Measurements from ENCODE around the gene CDYL.
A peak's percentile ranks its signal among the peaks of the same experiment; 100 is the strongest.

The CDYL gene, protein sequence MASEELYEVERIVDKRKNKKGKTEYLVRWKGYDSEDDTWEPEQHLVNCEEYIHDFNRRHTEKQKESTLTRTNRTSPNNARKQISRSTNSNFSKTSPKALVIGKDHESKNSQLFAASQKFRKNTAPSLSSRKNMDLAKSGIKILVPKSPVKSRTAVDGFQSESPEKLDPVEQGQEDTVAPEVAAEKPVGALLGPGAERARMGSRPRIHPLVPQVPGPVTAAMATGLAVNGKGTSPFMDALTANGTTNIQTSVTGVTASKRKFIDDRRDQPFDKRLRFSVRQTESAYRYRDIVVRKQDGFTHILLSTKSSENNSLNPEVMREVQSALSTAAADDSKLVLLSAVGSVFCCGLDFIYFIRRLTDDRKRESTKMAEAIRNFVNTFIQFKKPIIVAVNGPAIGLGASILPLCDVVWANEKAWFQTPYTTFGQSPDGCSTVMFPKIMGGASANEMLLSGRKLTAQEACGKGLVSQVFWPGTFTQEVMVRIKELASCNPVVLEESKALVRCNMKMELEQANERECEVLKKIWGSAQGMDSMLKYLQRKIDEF

DNA sequence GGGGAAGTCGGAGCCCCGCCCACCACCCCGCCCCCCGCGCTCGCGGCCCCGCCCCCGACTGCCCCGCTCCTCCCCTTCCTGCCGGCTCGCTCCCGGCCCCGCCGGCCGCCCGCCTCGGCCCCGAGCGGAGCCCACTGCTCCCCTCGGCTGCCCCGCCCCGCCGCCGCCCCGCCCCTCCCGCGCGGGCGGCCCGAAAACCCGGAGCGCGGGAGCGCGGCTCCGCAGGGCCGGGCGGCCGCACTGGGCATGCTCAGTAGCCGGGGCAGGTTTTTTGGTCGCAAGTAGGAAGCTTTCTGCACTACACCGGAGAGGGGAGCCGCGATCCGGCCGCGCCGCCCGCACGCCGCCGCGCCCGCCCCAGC, at the start of gene CDYL:
TSS of gene CDYL (plus strand) at position 274 of the 362 bp plus-strand sequence. CDS start 380 bp downstream, outside the sequence.
- DNase-seq, result peak; percentile 78

DNA sequence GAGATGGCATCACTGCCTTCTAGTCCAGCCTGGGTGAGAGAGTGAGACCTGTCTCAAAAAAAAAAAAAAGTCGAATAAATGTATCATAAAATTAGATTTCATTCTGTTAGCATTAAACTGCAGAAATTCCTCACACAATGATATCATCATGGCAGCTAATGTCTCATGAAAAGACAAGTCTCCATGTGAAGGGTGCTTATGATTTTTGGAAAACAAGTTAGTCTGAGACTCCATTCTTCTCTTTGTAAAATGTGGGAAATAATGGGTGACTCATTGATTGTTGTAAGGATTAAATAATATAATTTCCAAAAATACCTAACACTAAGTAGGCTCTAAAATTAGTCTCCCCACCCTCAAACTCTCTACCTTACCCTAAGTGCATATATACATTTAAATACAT, 49.6 kb upstream of the CDYL start:
- DNase-seq, result no peak

DNA sequence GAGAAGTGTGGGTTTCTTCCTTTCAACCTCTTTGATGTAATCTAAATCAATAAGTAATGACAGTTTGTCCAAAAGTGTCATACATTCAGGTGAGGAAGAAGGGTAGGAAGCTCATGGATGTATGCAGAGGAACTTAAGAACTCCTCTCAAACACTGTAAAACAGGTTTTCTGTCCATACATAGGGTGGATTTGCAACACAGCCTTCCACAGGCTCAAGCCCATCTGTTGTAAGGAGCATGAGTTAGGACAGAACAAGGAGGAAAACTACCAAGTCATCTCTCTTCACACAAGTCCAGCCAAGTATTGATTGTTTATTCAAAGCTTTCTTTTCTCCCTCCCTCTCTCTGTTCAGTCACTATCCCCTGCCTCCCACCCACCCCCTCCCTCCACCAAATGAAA, 49.0 kb upstream of the CDYL start:
- no peak for DNase-seq

DNA sequence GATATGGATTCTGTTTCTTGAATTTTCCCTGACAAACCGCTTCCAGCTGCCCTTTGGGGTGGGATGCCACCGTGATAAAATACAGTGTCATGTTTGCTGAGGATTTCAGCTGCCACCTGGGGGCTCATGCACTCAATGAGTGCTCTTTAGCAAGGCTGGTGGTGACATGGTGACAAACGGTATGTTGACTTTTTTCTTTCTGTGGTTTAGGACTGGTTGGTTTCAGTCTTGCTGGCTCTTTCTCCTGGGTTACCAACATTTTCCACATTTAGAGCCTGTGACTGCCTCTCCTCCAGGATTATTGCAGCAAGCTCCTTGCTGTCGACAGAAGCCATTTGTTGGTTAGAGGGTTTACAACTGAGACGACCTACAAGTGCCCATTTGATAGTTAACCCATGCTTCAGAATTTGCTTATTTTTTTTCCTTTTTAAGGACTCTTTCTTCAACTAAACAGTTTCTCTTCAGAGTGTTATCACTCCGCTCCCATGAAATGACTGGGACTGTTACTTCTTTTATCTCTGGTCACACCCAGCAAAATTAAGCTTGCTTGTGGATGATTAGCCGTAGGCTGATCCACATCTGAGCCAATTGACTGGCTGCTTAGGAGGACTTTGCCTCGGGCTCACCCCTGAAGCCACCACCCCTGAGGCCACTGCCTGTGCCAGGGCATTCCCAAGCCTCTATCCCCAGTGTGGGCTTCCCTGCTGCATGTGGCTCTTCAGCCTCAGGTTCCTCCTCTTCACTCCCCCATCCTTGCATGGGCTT, 48.4 kb upstream of the CDYL start:
- no peak for DNase-seq

DNA sequence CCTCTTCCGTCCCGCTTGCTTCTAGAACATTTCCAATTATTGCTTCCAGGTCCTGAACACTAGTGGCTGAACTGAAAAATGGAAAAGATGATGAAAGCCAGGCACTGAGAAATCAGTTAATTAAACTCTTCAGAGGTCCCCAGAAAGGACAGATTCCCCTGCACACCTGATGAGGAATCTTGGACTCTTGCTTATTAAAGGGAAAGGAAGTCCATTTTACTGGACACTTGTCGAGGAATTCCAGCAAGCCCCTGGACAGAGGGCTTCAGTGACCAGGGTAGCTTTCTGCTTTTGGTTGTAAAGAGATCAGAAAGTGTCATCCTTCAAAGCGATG, 47.8 kb upstream of the CDYL start:
- DNase-seq, result no peak

DNA sequence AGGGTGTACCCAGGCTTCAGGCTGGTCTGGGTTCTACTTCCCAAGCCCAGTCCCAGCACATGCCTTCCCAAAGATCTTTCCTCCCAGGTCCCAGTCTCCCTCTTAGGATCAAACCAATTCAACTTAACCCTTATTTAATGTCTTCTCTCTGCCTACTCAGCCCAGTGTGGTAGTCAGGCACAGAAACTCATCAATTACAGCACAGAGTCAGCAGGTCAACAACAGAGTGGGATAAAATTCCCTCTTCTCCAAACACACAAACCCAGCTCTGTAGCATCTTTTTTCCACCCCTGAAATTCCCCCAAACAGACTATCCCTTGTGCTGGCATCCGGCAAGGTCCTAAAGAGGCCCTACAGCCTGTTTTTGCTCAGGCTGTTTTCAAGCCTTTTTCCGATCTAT, 47.3 kb upstream of the CDYL start:
- no peak for DNase-seq

DNA sequence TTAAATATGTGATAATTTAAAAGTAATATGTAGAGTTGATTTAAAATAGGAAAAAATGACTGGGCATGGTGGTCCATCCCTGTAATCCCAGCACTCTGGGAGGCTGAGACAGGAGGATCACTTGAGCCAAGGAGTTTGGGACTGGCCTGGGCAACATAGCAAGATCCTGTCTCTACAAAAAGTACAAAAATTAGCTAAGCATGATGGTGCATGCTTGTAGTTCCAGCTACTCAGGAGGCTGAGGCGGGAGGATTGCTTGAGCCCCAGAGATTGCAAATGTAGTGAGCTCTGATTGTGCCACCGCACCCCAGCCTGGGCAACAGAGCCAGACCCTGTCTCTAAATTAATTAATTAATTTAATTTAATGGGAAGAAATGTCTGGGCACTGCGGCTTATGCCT, 44.2 kb upstream of the CDYL start:
- DNase-seq, result no peak

DNA sequence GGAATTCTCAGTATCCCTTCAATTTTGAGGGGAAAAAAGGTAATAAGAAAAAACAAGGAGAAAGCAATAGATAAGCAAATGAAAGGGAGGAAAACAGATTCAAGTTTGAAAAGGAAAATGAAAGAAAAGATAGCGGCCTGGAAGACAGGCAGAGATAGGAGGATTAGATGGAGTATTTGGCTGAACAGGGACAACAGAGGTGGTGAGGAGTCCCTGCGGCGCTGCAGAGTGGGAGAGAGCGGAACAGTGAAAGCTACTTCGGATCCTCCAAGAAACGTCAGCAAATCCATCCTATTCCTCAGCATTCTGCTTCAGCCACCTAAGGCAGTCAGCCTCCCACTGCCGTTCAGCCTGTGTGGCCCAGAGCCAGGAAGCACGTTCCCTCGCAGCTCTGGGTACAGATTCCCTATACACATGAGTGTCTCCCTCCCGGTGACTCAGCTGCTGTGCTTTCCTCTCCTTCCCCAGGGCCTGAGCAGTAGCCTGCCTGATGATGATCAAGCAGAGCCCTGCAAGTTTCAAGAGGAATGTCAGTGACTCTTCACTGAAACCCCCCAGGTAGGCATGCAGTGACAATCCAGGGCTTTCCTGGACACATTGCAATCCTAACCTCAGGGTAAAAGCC, 43.4 kb upstream of the CDYL start:
- DNase-seq, result peak; percentile 80

DNA sequence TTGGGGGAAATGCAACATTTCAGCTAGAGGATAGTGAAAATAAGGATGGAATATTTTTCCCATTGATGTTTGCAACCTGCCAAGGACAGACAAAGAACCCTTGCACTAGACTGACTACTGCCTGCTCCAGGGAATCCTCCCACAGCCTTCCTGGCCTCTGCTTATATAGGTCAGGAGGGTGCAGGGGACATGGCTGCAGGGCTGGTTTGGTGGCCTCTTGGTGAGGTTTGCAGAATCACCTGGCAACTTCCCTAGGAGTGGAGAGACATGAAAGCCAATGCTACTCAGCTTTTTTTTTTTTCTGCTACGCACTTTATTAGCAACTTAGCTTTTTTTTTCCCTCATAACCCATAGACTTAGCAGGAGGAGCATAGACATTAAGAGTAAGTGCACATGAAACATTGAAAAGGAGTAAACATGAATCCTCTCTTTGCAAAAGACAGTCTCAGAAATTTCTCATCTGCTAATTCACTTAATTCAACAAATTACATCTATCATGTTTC, 39.8 kb upstream of the CDYL start:
- DNase-seq, result no peak

DNA sequence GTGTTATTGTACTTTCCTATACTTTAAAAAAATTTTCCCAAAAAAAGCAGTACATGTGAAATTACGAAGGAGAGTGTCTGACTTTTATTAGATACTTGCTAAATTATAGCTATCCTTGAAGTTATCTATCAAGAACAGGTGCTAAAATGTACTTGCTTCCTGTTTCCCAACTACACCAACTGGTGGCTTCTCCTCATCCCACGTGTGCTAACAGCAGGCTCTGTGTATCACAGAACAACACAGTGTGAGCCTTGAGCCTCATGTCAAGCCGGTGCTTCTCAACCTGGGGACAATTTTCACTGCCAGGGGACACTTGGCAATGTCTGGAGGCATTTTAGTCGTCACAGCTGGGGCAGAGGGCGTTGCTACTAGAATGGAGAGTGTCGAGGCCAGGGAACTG, 36.2 kb upstream of the CDYL start:
- DNase-seq, result no peak

DNA sequence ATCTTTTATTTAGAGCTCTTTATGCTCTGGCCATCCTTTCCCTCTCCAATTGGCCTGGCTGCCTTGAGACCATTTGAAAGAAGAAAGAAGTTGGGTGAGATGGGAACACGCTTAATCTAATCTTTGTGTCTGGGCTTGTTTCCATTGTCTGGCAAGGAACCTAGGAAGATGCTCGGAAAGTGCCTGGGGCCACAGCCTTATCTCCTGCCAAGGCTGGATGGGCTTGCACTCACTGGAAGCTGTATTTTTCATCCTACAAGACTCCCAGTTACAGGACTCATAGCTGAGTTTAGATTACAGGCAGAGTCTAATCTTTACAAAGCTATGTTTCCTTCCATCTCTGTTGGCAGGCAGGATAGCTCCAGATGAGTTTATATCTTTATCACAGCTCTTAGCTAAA, 33.1 kb upstream of the CDYL start:
- DNase-seq, result no peak

DNA sequence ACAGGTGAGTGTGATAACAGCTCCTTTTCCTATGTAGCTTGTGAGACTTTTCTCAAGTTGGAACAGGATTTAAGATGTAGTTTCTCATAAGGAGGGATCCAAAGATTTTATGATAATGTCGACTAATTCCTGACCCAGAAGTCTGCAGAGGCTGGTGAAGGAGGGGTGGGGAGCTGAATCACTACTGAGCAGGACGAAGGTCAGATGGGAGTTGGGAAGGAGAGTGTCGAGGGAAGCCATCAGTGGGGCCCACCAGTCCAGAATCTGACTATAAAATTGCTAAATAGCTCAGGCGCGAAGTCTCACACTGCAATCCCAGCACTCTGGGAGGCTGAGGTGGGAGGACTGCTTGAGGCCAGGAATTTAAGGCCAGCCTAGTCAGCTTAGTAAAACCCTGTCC, 32.3 kb upstream of the CDYL start:
- no peak for DNase-seq

DNA sequence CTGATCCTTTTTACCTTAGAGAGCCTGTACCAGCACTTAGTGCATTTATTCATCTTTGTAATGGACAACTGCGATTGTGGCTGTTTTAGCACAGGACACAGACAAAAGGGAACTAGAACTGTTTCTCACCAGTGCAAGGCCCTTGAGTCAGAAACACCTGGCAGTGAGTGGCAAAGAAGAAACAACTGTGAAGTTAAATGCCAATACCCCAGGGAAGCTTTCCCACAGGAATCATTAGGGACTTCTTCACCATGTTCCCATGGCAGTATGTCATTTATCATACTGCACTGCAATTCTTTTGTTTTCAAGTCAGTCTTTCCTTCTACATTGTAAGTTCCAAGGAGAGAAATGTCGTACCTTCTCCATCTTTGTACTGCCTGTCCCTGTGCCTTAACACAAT, 28.6 kb upstream of the CDYL start:
- no peak for DNase-seq

DNA sequence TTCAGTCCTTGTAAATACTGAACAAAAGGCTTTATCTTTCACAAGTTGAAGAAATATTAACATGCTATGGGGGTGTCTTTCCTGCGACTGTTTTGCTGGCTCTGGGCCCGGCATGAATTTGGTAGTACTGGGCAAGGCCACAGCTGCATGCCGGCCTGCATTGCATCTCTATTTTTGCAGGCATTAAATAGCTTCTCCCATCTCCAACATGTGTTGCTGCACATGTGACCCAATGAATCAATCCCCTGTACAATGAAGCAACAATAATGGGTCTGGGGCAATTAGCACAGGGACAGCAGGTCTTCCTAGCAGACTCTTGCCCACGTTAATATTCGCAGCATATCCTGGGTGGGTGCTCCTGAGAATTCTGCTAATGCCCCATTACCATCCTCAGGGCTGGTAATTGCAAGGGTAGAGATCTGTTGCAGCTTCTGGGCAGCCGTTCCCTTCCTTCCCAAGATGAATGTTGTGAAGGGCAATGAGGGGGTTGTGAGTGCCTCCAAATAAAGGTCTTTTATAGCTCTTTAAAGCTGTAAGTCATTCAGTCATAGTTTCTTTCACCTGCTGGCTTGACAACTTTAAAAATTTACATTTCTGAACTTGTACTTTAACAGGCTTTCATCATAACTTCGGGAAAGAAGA, 24.3 kb upstream of the CDYL start:
- DNase-seq, result no peak

DNA sequence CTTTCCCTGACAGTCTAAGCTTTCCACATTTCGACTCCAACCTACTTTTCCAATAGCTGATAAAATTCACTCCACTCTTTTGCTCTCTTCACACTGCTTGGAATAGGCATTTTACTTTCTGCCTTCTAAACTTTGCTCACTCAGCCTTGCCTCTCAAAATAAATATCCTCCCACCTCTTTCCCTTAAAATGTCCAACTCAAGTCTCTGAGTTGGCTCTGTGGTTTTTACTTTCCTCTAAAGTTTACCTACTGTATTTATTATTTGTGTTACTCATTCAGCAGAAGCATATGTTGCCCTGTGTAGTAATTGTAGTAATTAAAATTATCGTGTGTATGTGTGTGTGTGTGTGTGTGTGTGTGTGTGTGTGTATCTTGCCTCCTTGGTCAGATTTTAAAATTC, 20.0 kb upstream of the CDYL start:
- no peak for DNase-seq

DNA sequence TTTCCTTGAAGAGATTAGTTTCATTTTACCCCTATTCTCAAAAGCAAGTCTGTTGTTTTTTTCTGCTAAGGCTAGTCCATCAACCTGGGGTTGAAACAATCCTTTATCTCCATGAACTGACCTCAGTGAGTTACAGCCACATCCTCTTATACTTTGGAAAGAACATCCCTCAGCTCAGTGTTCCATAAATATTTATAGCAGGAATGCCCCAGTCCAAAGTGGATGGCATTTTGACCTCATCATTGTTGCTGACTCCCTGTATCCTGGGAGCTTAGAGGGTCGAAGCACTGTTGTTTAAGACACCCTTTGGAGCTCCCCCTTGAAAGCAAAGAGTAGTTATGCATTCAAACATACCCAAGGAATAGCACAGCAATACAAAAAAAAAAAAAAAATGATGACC, 16.2 kb upstream of the CDYL start:
- DNase-seq, result no peak

DNA sequence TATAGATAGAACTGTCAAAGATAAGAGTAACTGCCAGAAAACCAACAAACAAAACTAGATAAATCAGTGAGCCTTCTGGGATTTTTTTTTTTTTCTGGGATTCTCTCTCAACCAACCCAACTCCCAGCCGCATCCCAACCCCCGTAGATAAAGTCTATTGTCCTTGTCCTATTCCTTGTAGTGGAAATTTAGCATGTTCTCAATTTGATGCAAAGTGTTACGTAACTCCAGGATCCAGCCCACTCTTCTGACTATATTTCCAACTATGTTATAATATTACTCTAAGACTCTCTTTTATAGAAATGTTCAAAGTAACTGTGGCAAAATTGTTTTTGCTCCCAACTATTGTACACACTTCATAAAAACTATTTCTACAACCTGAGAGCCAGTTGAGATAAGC, 15.4 kb upstream of the CDYL start:
- DNase-seq, result no peak

DNA sequence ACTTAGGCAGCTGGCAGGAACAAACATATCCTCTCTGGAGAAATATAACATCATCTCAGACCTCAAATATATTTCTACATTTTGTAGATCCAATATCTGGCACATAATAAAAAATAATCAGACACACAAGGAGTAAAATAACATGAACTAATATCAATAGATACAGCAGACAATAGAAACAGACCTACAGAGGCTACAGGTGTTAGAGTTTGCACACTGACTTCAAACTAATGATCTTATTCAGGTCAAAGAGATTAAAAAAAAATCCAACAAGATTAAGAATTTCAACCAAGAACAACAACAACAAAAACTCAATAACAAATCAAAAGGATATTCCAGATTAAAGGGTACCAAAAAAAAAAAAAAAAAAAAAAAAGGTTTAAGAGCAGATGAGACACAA, 13.9 kb upstream of the CDYL start:
- DNase-seq, result no peak

DNA sequence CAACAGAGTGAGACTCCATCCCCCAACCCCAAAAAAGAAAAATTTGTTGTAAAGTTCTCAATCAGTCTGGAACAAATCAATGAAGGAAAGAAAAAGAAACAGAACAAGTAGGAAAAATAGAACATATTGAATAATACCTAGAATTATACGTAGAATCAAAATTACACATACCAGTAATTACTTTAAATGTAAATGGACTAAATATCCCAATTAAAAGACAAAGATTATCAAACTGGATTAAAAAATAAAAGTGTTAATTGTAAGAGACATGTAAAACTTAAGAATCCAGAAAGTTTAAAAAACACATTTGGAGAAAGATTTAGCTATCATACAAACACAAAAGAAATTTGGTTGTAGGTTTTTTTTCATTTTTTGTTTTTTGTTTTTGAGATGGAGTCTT, 12.3 kb upstream of the CDYL start:
- no peak for DNase-seq

DNA sequence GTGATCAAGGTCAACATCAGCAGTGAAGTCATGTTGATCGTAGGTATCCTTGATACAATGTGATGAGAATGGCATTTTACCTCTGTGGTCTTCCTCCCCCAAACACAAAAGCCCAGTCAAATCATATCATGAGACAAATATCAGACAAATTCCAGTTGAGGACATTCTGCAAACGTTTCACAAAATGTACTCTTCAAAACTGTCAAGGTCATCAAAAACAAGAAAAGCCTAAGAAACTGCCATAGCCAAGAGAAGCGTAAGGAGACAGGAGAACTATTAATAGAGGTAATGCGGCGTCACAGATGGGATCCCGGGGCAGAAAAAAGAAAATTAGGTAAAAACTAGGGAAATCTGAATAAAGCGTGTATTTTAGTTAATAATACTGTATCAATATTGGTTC, 7.4 kb upstream of the CDYL start:
- DNase-seq, result no peak

DNA sequence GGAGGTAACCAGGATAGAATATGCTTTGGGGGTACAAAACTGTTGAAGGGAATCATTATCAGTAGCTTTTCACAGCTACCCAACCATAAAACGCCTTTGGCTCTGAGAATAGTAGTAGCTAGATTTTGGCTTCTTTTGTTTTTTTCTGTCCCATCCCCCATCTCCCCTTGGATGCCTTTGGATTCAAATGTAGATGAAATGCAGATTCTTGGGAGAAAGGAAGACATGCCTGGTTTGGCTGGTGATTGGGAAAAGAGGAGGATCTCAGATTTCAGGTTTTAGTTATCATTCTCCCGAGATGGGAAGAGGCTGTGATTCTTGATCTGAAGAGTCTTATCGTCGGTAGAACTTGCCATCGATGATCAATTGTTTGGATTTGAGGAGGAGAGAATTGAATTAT, 3.5 kb upstream of the CDYL start:
- DNase-seq, result no peak

DNA sequence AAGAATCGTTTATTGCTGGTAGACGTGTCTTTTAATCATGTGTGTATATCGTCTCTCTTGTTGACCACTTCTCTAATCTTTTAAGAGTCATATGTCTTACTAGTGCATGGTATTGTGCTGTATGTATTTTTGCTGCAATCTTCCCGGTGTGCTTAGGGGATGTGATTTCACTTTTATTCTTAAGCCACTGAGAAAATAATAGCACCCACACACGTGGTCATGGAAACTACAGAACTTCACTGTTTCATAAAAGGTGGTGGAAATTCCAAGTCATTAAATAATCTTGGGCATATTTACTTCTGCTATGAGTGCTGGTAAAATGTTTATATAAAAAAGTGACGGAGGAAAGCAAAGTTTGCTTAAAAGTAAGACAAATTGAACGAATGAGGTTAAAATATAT, 3.0 kb upstream of the CDYL start:
- DNase-seq, result no peak

DNA sequence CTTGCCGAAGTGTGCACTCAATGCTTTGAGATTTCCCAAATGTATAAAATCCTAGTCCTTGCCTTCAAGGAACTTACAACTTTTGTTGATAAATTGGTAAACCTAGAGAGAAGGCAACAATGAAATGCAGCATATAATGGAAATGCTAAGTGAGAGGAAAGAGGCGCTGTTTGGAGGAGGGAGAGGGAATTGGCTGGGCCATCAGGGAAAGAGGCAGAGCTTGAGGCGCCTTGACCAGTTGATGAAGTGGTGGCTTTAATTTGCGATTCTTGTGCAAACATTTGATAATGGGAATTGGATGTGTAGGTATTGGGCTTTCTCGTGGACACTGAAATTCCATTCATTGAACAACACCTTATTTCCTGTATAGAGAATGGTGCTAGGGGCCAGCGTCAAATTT, 1.9 kb upstream of the CDYL start:
- no peak for DNase-seq

Data from T1000 (cell line).